ENCODE results near the gene SLC28A1. TPM values are rescaled to one million over a fixed set of nuclear protein-coding genes. Genes with fewer than 3 reads are reported as not detected.
"Not testable (repeated sequence)": the region's sequence is repeated elsewhere in the genome, so short reads cannot be mapped to it uniquely, and the experiment has no call there.

Gene SLC28A1
- total RNA-seq, 1 donor from 2014 or later: not detected

DNA sequence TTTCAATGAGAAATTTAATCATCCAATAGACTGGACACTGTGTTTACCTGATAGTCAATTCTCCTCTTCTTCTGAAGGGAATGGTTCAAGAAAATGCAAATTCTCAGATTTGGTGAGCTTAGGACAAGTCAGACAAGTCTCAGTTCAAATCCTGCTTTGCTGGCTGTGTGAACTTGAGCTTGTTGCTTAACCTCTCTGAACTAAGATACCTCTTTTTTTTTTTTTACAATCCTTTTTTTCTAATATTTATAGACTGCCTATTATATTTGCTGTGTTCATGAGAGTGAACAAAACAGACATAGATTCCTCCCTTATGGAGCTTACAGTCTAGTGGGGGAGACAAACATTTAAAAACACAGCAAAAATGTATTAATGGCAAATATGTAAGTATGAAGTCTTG, 8.2 kb upstream of the SLC28A1 start:
- no peaks in the 10 kb centered on the region for H3K9me3 ChIP-seq
- DNase-seq (no peak), ATAC-seq (no peak)
- TF ChIP-seq, protein P1, sequence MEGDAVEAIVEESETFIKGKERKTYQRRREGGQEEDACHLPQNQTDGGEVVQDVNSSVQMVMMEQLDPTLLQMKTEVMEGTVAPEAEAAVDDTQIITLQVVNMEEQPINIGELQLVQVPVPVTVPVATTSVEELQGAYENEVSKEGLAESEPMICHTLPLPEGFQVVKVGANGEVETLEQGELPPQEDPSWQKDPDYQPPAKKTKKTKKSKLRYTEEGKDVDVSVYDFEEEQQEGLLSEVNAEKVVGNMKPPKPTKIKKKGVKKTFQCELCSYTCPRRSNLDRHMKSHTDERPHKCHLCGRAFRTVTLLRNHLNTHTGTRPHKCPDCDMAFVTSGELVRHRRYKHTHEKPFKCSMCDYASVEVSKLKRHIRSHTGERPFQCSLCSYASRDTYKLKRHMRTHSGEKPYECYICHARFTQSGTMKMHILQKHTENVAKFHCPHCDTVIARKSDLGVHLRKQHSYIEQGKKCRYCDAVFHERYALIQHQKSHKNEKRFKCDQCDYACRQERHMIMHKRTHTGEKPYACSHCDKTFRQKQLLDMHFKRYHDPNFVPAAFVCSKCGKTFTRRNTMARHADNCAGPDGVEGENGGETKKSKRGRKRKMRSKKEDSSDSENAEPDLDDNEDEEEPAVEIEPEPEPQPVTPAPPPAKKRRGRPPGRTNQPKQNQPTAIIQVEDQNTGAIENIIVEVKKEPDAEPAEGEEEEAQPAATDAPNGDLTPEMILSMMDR (IDR thresholded peaks at IDR 0.05): no peak
- intact Hi-C loops (cut with DNase I): no loop called here
- no peaks in the 10 kb centered on the region for H3K36me3 ChIP-seq
- no peak overlapping the region for H3K27ac ChIP-seq
- H3K4me3 ChIP-seq: no peak overlapping the region
- H3K27me3 ChIP-seq: no peaks in the 10 kb centered on the region
- no peaks in the 10 kb centered on the region for H3K4me1 ChIP-seq

DNA sequence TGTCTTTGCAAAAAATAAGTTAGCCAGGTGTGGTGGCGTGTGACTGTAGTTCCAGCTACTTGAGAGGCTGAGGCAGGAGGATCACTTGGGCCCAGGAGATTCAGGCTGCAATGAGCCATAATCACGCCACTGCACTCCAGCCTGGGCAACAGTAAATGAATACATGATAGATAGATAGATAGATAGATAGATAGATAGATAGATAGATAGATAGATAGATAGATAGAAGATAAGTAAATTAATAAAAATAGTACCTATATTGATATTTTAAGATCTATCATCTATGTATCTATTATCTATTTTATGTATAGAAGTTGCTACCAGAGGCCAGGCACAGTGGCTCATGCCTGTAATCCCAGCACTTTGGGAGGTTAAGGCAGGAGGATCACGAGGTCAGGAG, 6.8 kb upstream of the SLC28A1 start:
- H3K4me3 ChIP-seq; DNase-seq; H3K36me3 ChIP-seq; ATAC-seq; H3K4me1 ChIP-seq; H3K9me3 ChIP-seq; H3K27me3 ChIP-seq; intact Hi-C loops (cut with DNase I); H3K27ac ChIP-seq: not testable (repeated sequence)

DNA sequence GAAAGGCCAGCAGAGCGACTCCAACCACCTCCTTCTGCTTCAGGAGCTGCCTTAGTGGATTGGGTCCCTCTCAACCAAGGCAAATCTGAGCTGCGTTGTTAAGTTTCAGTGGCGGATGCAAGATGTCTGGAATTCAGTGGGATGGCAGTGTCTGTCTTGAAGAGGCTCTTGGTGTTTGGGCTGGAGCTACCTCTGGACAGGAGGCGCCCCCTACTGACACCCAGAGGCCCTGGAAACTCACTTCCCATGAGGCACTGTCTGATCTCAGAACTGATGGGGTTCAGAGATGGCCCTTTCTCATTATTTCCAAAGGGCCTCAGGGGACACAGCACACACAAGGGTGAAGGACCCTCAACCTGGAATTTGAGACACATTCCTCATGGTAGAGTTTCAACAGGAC, 6.0 kb upstream of the SLC28A1 start:
- H3K4me3 ChIP-seq: no peak overlapping the region
- H3K27ac ChIP-seq: no peak overlapping the region
- TF ChIP-seq, protein P1 (IDR thresholded peaks at IDR 0.05): peak; percentile 75
- no peaks in the 10 kb centered on the region for H3K9me3 ChIP-seq
- no peaks in the 10 kb centered on the region for H3K36me3 ChIP-seq
- no peaks in the 10 kb centered on the region for H3K4me1 ChIP-seq
- intact Hi-C loops (cut with DNase I): no loop called here
- ATAC-seq (peak; percentile 94), DNase-seq (peak; percentile 82)
- H3K27me3 ChIP-seq: no peaks in the 10 kb centered on the region

DNA sequence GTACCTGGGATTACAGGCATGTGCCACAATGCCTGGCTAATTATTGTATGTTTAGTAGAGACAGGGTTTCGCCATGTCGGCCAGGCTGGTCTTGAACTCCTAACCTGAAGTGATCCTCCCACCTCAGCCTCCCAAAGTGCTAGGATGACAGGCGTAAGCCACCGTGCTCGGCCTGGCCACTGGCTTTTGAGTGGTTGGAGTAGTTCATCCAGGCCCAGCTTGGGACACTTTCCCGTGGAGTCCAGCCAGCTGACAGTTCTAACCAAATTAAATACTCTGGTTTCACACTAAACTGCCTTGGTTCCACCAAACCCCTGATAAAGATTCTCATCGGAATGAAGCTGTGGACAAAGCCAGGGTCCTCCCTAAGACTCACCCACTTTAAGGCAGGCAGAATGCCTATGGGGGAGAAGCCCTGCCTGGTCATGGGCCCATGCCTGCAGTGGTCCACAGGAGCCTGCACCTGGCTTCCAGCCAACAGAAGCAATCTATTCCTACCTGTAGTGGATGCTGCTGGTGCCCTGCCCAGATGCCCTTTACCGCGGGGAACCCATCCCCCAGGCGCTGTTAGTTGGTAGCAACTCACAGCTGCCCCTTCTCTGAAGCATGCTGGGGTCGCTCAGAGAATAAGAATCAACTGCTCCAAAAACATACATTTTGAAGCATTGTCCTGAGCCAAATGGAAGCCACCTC, 5.2 kb upstream of the SLC28A1 start:
- no peak for ATAC-seq

DNA sequence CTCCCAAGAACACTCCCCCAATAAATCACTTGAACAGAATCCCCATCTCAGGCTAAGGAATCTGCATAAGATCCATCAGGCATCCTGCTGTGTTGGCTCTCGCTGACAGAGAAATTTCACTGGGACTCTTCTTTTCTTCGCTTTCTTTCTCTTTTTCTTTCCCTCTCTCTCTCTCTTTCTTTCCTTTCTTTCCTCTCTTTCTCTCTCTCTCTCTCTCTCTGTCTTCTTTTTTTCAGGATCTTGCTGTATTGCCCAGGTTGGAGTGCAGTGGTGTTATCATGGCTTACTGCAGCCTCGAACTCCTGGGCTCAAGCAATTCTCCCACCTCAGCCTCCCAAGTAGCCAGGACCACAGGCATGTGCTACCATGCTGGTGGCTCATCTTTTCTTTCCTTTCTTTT, 4.5 kb upstream of the SLC28A1 start:
- Histone ChIP-seq H3K36me3 (no peaks in the 10 kb centered on the region), H3K27me3 (no peaks in the 10 kb centered on the region), H3K9me3 (no peaks in the 10 kb centered on the region), H3K27ac (no peak overlapping the region), H3K4me3 (no peak overlapping the region), H3K4me1 (no peaks in the 10 kb centered on the region)
- ATAC-seq: no peak
- DNase-seq: no peak
- TF ChIP-seq, protein P1 (IDR thresholded peaks at IDR 0.05): no peak
- intact Hi-C loops (cut with DNase I): no loop called here

More for the DNA sequence above, 5.2 kb upstream of the SLC28A1 start:
- TF ChIP-seq, protein P1 (IDR thresholded peaks at IDR 0.05): no peak
- H3K9me3 ChIP-seq: no peaks in the 10 kb centered on the region
- no peaks in the 10 kb centered on the region for H3K36me3 ChIP-seq
- no peak overlapping the region for H3K4me3 ChIP-seq
- DNase-seq: no peak
- no peaks in the 10 kb centered on the region for H3K27me3 ChIP-seq
- H3K4me1 ChIP-seq: no peaks in the 10 kb centered on the region
- intact Hi-C loops (cut with DNase I): no loop called here
- no peak overlapping the region for H3K27ac ChIP-seq

DNA sequence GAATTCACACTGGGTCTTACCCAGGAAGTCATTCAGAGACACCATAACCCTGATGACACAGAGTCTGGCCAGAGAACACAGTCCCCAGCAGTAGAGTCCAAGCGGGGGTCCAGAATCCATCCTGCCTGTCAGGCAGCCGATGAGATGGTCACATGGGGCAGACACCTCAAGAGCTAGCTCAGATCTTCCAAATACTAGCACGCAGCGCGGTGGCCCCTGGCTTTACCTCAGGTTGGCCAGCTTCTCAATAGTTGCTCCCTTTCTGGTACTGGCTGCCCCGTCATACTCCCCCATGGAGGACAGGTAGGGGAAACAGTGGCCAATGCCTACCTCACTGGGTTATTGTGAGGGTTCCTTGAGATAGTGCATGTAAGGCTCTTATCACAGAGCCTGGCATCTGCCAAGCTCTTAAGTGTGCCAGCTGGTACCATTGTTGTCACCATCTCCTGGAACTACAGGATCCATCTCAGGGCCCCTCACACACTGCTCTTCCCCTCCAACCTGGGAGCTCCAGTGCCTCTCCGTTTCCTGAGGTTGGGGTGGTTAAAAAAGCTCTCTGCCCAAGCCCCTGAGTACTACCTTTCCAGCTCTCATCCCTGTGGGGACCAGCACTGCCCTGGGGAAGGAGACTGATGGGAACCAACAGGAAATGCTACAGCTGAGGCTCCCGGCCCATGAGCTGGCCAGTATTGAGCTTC, 3.5 kb upstream of the SLC28A1 start:
- TF ChIP-seq, protein P1 (IDR thresholded peaks at IDR 0.05): no peak
- no peak for DNase-seq
- intact Hi-C loops (cut with DNase I): no loop called here

More for the DNA sequence above, 3.5 kb upstream of the SLC28A1 start:
- ATAC-seq: no peak
- Histone ChIP-seq H3K36me3 (no peaks in the 10 kb centered on the region), H3K4me3 (no peak overlapping the region), H3K27ac (no peak overlapping the region), H3K4me1 (no peaks in the 10 kb centered on the region), H3K9me3 (no peaks in the 10 kb centered on the region), H3K27me3 (no peaks in the 10 kb centered on the region)

Data from upper lobe of right lung (tissue), 1 donor.